ENCODE results near the gene IL17RD.

DNA sequence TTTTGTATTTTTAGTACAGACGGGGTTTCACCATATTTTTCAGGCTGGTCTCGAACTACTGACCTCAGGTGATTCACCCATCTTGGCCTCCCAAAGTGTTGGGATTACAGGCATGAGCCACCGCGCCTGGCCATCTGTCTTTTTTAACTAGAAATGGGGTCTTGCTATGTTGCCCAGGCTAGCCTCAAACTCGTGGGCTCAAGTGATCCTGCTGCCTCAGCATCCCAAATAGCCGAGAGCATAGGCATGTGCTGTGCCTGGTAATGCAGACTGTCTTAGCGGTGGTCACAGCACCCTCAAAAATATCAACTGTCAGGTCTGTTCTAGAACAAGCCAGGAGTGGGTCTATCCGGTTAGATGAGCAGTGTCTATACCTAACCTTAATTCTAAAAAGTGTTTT, 56.5 kb downstream of the IL17RD start:
- no peak for TF ChIP-seq EZH2phosphoT487 (IDR thresholded peaks at IDR 0.05; ENCODE audit: borderline replicate concordance, low read length)
- TF ChIP-seq, protein P1, sequence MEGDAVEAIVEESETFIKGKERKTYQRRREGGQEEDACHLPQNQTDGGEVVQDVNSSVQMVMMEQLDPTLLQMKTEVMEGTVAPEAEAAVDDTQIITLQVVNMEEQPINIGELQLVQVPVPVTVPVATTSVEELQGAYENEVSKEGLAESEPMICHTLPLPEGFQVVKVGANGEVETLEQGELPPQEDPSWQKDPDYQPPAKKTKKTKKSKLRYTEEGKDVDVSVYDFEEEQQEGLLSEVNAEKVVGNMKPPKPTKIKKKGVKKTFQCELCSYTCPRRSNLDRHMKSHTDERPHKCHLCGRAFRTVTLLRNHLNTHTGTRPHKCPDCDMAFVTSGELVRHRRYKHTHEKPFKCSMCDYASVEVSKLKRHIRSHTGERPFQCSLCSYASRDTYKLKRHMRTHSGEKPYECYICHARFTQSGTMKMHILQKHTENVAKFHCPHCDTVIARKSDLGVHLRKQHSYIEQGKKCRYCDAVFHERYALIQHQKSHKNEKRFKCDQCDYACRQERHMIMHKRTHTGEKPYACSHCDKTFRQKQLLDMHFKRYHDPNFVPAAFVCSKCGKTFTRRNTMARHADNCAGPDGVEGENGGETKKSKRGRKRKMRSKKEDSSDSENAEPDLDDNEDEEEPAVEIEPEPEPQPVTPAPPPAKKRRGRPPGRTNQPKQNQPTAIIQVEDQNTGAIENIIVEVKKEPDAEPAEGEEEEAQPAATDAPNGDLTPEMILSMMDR (IDR thresholded peaks at IDR 0.05; ENCODE audit: low read depth, low read length, poor library complexity, severe bottlenecking), result no peak
